NCI-H2029 (cell line): ENCODE data around the gene CFAP161.

ENCODE experiments used
- DNase-seq: peaks from one replicate; lab custom pipeline; 2025; lab: John Stamatoyannopoulos, UW

Gene CFAP161

GRCh38 chr15:81183439-81183775 lies 49.3 kb downstream of the CFAP161 start:
- no peak for DNase-seq

DNA sequence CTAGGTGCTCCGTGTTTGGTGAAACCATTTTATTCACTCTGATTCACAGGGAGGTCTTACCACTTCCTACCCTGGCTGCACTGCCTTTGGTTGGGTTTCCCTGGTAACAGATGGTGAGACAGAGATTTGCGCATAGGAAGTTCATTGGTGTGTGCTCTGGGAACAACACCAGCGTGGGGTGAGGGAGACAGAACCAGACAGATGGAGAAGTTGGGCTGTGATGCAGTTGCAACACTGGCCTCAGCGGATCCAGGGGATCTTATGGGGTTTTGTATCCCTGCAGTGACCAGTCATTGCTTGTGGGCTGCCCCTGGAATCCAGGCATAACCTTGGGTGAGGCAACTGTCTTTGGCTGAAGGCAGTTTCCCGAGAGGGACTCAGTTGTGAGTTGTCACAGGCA lies 50.1 kb downstream of the CFAP161 start:
- no peak for DNase-seq

DNA sequence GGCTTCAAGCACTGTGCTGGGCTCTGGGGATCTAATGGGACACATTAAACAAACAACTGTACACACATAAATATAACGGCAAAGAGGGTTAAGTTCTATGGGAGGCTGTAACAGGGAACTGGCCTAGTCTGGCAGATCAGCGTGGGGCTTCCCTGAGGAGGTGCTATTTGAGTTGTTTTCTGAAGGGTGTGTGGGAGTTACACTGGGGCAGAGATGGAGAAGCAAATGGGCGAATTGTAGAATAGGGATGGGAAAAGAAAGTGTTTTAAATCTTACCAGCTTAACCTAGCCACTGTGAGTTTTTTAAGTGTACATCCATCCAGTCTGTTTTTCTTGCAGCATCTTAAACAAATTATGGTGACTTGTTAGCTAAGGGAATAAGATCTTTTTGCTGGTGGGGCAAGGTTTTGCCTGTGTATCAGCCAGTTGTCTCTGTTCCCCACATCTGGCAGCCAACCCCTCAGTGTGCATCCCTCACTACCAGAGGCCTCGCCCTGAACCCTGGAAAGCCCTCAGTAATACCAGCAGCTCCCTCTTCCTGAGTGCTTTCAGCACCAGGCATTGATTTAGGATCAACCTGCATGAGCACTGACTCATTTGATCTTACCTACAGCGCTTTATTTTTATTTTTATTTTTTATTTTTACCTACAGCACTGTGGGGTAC lies 51.7 kb downstream of the CFAP161 start:
- DNase-seq: no peak

- no peak for DNase-seq
These were observed 54.3 kb downstream of the CFAP161 start for GRCh38 chr15:81188354-81188753.

GRCh38 chr15:81189583-81190283 lies 55.7 kb downstream of the CFAP161 start:
- DNase-seq: no peak

- no peak for DNase-seq
These were observed 56.9 kb downstream of the CFAP161 start for GRCh38 chr15:81190922-81191507.

DNA sequence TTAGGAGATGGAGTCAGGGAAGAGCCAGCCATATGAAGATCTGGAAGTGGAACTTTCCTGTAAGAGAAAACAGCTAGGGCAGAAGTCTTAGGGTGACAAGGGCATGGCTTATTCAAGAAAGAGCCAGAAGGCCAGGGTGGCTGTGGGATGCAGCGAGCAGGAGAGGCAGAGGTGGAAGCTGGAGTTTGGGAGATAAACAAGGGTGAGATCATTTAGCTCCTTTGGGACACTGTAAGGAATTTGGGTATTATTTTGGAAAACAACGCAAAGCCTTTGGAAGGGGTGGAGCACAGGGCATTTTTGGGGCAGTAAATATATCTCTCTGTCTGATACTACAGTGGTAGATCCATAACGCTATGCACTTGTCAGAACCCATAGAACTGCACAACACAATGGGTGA lies 57.6 kb downstream of the CFAP161 start:
- DNase-seq: no peak

DNA sequence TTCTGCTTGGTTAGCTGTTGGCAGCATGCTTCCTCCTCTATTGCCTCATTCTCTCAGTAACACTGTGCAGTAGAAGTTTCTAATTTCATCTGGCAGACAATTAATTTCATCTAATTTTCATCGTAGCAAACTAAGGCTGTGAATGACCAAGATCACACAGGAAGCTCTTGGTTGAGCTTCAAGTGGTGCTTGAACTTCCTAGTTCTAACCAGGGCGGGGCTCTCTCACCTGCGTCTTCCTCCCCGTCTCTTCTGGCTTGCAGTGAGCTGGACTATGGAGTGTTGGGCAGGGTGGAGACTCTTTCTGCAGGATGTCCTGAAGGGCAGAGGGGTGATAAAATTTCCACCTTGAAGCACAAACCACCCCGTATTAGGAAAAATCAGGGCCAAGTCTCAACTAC lies 60.7 kb downstream of the CFAP161 start:
- DNase-seq: peak; percentile 19

DNA sequence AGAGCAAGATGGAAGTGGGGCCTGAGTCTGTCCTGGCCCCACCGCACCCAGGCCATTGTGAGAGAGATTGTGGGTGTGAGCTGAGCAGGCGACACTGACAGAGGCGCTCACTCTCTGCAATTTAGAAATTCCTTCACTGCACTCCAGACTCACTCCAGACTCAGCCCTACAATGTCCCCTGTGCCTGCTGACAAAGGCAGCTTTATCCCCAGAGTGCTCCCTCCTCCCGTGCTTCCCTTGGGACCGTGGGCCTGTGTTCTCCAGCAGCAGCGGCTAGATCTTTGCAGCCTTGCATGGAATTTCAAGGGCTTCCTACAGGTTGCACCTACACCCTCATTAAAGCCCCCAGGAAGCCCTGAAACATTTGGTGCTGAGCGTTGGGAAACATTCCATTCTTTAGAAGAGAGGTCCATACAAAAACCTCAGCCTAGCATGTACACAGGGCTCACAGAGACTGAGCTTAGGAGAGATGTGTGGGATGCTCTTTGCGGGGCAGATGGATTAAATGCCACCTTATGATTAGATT lies 61.3 kb downstream of the CFAP161 start:
- no peak for DNase-seq

DNA sequence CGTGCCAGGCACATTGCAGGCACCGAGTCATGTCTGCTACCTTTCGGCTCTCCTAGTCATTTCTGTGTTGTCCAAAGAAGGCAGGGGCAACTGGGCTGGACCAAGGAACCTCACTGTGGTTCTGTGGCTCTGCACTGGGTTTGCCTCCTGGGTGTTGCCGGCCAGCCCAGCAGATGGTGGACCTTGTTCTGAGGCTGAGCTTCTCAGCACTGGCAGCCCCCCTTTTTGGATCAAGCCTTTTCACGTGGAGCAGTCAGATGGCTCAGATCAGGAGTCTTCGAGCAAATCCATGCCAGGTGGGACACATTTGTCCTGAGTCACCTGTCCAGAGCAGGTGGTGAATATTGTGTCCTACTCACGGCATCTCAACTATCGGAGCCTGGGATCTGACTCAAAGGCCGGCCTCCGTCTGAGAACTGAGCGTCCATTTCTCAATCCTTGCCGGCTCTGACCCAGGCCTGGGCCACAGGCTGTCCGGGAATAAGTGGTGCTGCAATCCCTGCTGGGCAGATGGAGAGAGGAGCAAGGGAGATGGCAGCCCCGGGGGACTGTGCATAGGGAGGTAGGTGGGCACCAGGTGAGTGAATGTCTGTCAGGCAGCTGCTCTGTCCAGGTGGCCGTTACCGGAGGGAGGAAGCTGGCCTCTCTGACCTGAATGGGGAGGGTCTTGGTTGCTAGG lies 62.6 kb downstream of the CFAP161 start, which contains the start of gene IL16:
TSS of gene IL16 (plus strand) at position 304 of the 679 bp plus-strand sequence. CDS start 28,521 bp downstream, outside the sequence.
- DNase-seq: no peak

DNA sequence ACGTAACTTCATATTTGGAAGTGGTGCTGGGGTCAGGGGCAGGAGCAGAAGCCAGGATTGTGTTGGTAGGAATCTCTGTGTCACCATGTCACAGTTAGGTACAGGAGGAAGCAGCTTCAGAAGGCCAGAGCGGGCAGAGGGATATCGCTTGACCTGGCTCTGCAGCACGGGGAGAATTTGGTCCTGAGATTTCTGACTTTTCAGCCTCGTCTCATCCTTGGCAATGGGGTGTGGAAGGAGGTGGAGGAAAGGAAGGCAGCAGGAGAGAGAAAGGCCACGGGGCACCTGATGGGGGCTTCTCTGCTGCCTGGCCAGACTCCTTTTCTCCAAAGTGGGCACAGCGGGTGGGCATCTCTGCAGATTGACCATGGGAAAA lies 63.2 kb downstream of the CFAP161 start:
- no peak for DNase-seq

GRCh38 chr15:81197688-81198281 lies 63.7 kb downstream of the CFAP161 start:
- DNase-seq: no peak
